H1 (cell line): ENCODE data around the gene RABEPK. TPM values are rescaled to one million over a fixed set of nuclear protein-coding genes. Genes with fewer than 3 reads are reported as not detected.
A peak's percentile ranks its signal among the peaks of the same experiment; 100 is the strongest.

Experiments used
- ASH2L ChIP-seq: fragments of 200-600, 300-600 bp; sonication (generic); IDR thresholded peaks from one replicate; pipeline ENCODE4 v1.7.1; 2017; ENCODE audit warnings: low read length
- CBX5 ChIP-seq: fragments of 300-800, 300-1000 bp; sonication (generic); IDR thresholded peaks from 2 replicates; pipeline ENCODE4 v1.7.1; 2016; ENCODE audit warnings: antibody characterized with exemption, low read length, low read depth
- CHD1 ChIP-seq: IDR thresholded peaks from 2 replicates; pipeline ENCODE4 v1.6.1; 2012; ENCODE audit warnings: low read depth, low read length, improper control_type of control experiment
- EGR1 ChIP-seq: IDR thresholded peaks from 2 replicates; pipeline ENCODE4 v1.6.1; 2011; ENCODE audit warnings: low read depth, low read length, borderline replicate concordance
- GABPA ChIP-seq: IDR thresholded peaks from 2 replicates; pipeline ENCODE4 v1.6.1; 2011; ENCODE audit warnings: mild to moderate bottlenecking, low read length, moderate library complexity, borderline replicate concordance; ENCODE audit not compliant: insufficient read depth
- JUN ChIP-seq: IDR thresholded peaks from 2 replicates; pipeline ENCODE4 v1.6.1; 2011; ENCODE audit warnings: low read depth, mild to moderate bottlenecking, improper control_type of control experiment, low read length
- KDM1A ChIP-seq: fragments of 200-600, 300-600 bp; sonication (generic); IDR thresholded peaks from 2 replicates; pipeline ENCODE4 v1.7.1; 2016; ENCODE audit warnings: mild to moderate bottlenecking, low read length, borderline replicate concordance
- KDM4A ChIP-seq: IDR thresholded peaks from one replicate; pipeline ENCODE4 v1.7.1; 2012; ENCODE audit warnings: low read depth, mild to moderate bottlenecking, moderate library complexity, low read length, inconsistent platforms; ENCODE audit not compliant: severe bottlenecking
- NRF1 ChIP-seq: IDR thresholded peaks from 2 replicates; pipeline ENCODE4 v1.6.1; 2011; ENCODE audit warnings: mild to moderate bottlenecking, low read depth, low read length, improper control_type of control experiment
- POLR2A ChIP-seq, 2 experiments: IDR thresholded peaks; 1 replicate in 1 of 2; 2 replicates in 1 of 2; pipeline ENCODE4 v1.6.1; 2011; ENCODE audit warnings: low read depth in 2 of 2, low read length in 2 of 2, mild to moderate bottlenecking in 2 of 2; ENCODE audit errors: control extremely low read depth in 1 of 2
- POU5F1 ChIP-seq: IDR thresholded peaks from 2 replicates; pipeline ENCODE4 v1.6.1; 2011; ENCODE audit warnings: low read depth, mild to moderate bottlenecking, low read length, moderate library complexity
- RAD21 ChIP-seq, 2 experiments: IDR thresholded peaks in 1 of 2; conservative IDR thresholded peaks in 1 of 2; 2 replicates each; pipeline ENCODE4 v1.6.1; 2011; ENCODE audit warnings: low read depth in 2 of 2, low read length in 2 of 2, improper control_type of control experiment in 1 of 2, inconsistent platforms in 1 of 2, mild to moderate bottlenecking in 1 of 2, moderate library complexity in 1 of 2
- SAP30 ChIP-seq: fragments of 300-600 bp; sonication (generic); IDR thresholded peaks from 2 replicates; pipeline ENCODE4 v1.7.1; 2012; ENCODE audit warnings: low read length, moderate library complexity, mild to moderate bottlenecking, inconsistent platforms; ENCODE audit not compliant: insufficient read depth, insufficient replicate concordance
- SP1 ChIP-seq: IDR thresholded peaks from 2 replicates; pipeline ENCODE4 v1.6.1; 2011; ENCODE audit warnings: low read depth, low read length
- SUZ12 ChIP-seq: fragments of 200-600 bp; sonication (generic); IDR thresholded peaks from 2 replicates; pipeline ENCODE4 v1.6.1; 2012; ENCODE audit warnings: mild to moderate bottlenecking, inconsistent platforms, low read length, moderate library complexity, mixed read lengths
- TAF7 ChIP-seq: optimal IDR thresholded peaks from 2 replicates; pipeline ENCODE3; 2011; ENCODE audit warnings: low read depth, mild to moderate bottlenecking, inconsistent platforms, low read length, moderate library complexity, borderline replicate concordance
- TBP ChIP-seq: IDR thresholded peaks from 2 replicates; pipeline ENCODE4 v1.6.1; 2011; ENCODE audit warnings: low read depth, low read length, improper control_type of control experiment
- YY1 ChIP-seq: IDR thresholded peaks from 2 replicates; pipeline ENCODE4 v1.6.1; 2011; ENCODE audit warnings: low read depth, mild to moderate bottlenecking, low read length
- polyA plus RNA-seq, 7 experiments: library from polyadenylated mRNA; depleted of rRNA in 3 of 7; stranded (reverse) in 5 of 7; unstranded in 2 of 7; fragments of >200 nt in 5 of 7; fragments of 200-250 nt in 2 of 7; gene quantifications; 1 replicate in 5 of 7; 2 replicates in 1 of 7; 4 replicates in 1 of 7; pipeline versions ENCODE4 v1.2.1 to v1.2.3, GENCODE V29; 2011 to 2013; ENCODE audit warnings: missing spikeins in 2 of 7, mixed read lengths in 2 of 7
- total RNA-seq: library from RNA; stranded (reverse); fragmentation: NEBNext Ultra II Directional; extraction: Animal tissue kit (Norgen Biotek cat#: 25700); gene quantifications from 2 replicates; pipeline ENCODE4 v1.2.1, GENCODE V29; 2021
- TF ChIP-seq, protein P1 (sequence below): IDR thresholded peaks from 2 replicates; pipeline ENCODE4 v1.6.1; 2011; ENCODE audit warnings: low read length, improper control_type of control experiment
- TF ChIP-seq, protein P2 (sequence below), 3 experiments: IDR thresholded peaks; 1 replicate in 2 of 3; 2 replicates in 1 of 3; pipeline versions ENCODE4 v1.5.1 to v1.6.1; 2011; ENCODE audit warnings: low read length in 3 of 3, mild to moderate bottlenecking in 3 of 3, inconsistent platforms in 2 of 3, low read depth in 1 of 3, moderate library complexity in 1 of 3; ENCODE audit not compliant: insufficient read depth in 1 of 3; ENCODE audit errors: control extremely low read depth in 1 of 3

RABEPK gene
- total and polyA plus RNA-seq, 2 of the 8 experiments (the other 6 are each of a cell fraction or from before 2014, with no cell fraction given), result 26.3 to 34.3 TPM

DNA sequence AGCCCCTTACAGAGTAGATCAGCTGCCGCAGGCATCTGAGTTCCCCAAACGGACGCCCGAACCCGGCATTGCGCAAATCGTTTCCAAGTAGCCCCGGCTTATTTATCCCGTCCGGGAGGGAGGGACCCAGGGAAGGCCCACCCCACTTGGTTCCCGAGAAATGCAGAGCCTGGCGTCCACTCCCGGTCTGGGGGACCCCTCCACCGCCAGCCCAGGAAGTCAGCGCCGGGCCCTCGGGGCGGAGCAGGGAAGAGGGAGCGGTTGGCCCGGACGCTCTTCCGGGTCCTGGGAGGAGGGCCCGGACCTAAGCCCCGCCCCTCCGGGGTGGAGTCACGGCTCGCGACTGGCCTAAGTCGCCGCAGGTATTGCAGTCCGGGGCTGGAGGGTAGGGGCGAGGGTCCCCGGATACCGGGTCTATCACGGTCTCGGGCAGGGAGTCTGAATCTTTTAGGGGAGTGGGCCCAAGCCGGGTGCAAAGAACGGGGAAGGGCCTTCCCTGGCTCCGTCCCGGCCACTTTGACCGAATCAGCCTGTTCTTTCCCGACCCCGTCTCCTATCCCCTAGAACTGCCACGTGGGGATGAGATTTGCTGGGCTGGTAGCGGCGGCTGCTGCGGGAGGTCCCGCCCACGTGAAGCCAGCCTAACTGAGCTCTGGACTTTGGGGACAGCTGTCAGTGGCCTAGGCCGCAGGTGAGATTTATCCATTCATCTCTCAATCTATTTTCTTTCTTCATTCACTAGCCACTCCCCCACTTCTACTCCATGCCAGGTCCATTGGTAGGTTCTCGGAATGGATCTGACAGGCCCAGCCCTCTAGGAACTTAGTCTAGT is at the start of gene RABEPK (continued):
- no peak for TF ChIP-seq EGR1
- TF ChIP-seq YY1, result no peak
- no peak for TF ChIP-seq JUN
- TF ChIP-seq TBP, result peak; percentile 27; the same call in 1 of the 2 replicates
- TF ChIP-seq POLR2A (IDR thresholded peaks at IDR 0.05; ENCODE audit: control extremely low read depth in 1 of 2, low read depth in 2 of 2, low read length in 2 of 2), result peak; percentile 72 to 91
- no peak for TF ChIP-seq SUZ12
- no peak for TF ChIP-seq NRF1
- TF ChIP-seq, protein P1, sequence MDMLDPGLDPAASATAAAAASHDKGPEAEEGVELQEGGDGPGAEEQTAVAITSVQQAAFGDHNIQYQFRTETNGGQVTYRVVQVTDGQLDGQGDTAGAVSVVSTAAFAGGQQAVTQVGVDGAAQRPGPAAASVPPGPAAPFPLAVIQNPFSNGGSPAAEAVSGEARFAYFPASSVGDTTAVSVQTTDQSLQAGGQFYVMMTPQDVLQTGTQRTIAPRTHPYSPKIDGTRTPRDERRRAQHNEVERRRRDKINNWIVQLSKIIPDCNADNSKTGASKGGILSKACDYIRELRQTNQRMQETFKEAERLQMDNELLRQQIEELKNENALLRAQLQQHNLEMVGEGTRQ, result 0 out of 2 replicates have a peak, but pooled peaks have one; percentile 39
- TF ChIP-seq POU5F1, result no peak
- peak; percentile 97 for TF ChIP-seq SAP30
- TF ChIP-seq ASH2L, result peak; percentile 52
- TF ChIP-seq CBX5, result no peak
- no peak for TF ChIP-seq CHD1
- peak; percentile 38 for TF ChIP-seq KDM4A
- no peak; the same call in 1 of the 2 replicates for TF ChIP-seq SP1
- TF ChIP-seq KDM1A, result no peak
- TF ChIP-seq, protein P2, sequence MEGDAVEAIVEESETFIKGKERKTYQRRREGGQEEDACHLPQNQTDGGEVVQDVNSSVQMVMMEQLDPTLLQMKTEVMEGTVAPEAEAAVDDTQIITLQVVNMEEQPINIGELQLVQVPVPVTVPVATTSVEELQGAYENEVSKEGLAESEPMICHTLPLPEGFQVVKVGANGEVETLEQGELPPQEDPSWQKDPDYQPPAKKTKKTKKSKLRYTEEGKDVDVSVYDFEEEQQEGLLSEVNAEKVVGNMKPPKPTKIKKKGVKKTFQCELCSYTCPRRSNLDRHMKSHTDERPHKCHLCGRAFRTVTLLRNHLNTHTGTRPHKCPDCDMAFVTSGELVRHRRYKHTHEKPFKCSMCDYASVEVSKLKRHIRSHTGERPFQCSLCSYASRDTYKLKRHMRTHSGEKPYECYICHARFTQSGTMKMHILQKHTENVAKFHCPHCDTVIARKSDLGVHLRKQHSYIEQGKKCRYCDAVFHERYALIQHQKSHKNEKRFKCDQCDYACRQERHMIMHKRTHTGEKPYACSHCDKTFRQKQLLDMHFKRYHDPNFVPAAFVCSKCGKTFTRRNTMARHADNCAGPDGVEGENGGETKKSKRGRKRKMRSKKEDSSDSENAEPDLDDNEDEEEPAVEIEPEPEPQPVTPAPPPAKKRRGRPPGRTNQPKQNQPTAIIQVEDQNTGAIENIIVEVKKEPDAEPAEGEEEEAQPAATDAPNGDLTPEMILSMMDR (IDR thresholded peaks at IDR 0.05; ENCODE audit: control extremely low read depth in 1 of 3, insufficient read depth in 1 of 3, low read depth in 1 of 3, low read length in 3 of 3), result no peak
- TF ChIP-seq GABPA, result peak; percentile 63; the same call in 1 of the 2 replicates
- no peak for TF ChIP-seq RAD21 (IDR thresholded peaks at IDR 0.05 in 1 of 2, conservative IDR thresholded peaks at IDR 0.05 in 1 of 2; ENCODE audit: low read depth in 2 of 2, low read length in 2 of 2)
- peak; percentile 57 for TF ChIP-seq TAF7
